ENCODE data around the gene ZNF568. TPM values are rescaled to one million over a fixed set of nuclear protein-coding genes. Genes with fewer than 3 reads are reported as not detected.

ZNF568 gene
- total RNA-seq, 1 experiment from 2014 or later: not detected

- Histone ChIP-seq H3K9me3 (peaks cover 39% of the 10 kb centered on the region), H3K4me1 (no peaks in the 10 kb centered on the region), H3K27me3 (replicated peaks; ENCODE audit: control insufficient read depth, insufficient read depth, low read length) (no peaks in the 10 kb centered on the region), H3K36me3 (ENCODE audit: control insufficient read depth, insufficient read depth, low read length) (no peaks in the 10 kb centered on the region), H3K4me3 (ENCODE audit: low read depth, low read length) (no peak overlapping the region)
- BruUV-seq (replicated peaks): no TSS peak
- no peak overlapping the region for H3K27ac Mint-ChIP-seq (ENCODE audit: unreplicated experiment)
- no peak overlapping the region for H3K4me3 Mint-ChIP-seq (ENCODE audit: unreplicated experiment)
- H3K9me3 Mint-ChIP-seq (ENCODE audit: unreplicated experiment): peaks cover 46% of the 10 kb centered on the region
- no peaks in the 10 kb centered on the region for H3K27me3 Mint-ChIP-seq (ENCODE audit: insufficient read depth, unreplicated experiment)
- ChIA-PET CTCF (no interaction called here), POLR2A (no interaction called here)
- H3K4me1 Mint-ChIP-seq (ENCODE audit: low read depth, unreplicated experiment): no peaks in the 10 kb centered on the region
- no peak for DNase-seq
- intact Hi-C loops (cut with micrococcal nuclease; ENCODE audit: unreplicated experiment): no loop called here
- no peak for TF ChIP-seq CTCF (IDR thresholded peaks at IDR 0.05; ENCODE audit: insufficient read depth in 1 of 2, low read depth in 1 of 2, low read length in 1 of 2, severe bottlenecking in 1 of 2, unreplicated experiment in 1 of 2)
- no peaks in the 10 kb centered on the region for H3K36me3 Mint-ChIP-seq (ENCODE audit: insufficient read depth, unreplicated experiment)
Observed at GRCh38 chr19:36999313-36999712, 83.2 kb downstream of the ZNF568 start.

GRCh38 chr19:37007587-37008220, 91.6 kb downstream of the ZNF568 start:
- no peaks in the 10 kb centered on the region for H3K36me3 ChIP-seq (ENCODE audit: control insufficient read depth, insufficient read depth, low read length)

GRCh38 chr19:37009871-37010270, 93.7 kb downstream of the ZNF568 start:
- intact Hi-C loops (cut with micrococcal nuclease; ENCODE audit: unreplicated experiment): no loop called here
- Histone ChIP-seq H3K36me3 (ENCODE audit: control insufficient read depth, insufficient read depth, low read length) (no peaks in the 10 kb centered on the region), H3K27me3 (replicated peaks; ENCODE audit: control insufficient read depth, insufficient read depth, low read length) (no peaks in the 10 kb centered on the region), H3K4me1 (no peaks in the 10 kb centered on the region), H3K4me3 (ENCODE audit: low read depth, low read length) (no peak overlapping the region), H3K9me3 (peaks cover 31% of the 10 kb centered on the region)
- no peaks in the 10 kb centered on the region for H3K4me1 Mint-ChIP-seq (ENCODE audit: low read depth, unreplicated experiment)
- POLR2A ChIA-PET: no interaction called here
- DNase-seq: no peak
- CTCF ChIA-PET: no interaction called here
- no peak overlapping the region for H3K4me3 Mint-ChIP-seq (ENCODE audit: unreplicated experiment)
- H3K36me3 Mint-ChIP-seq (ENCODE audit: insufficient read depth, unreplicated experiment): no peaks in the 10 kb centered on the region
- no peak for TF ChIP-seq CTCF (IDR thresholded peaks at IDR 0.05; ENCODE audit: insufficient read depth in 1 of 2, low read depth in 1 of 2, low read length in 1 of 2, severe bottlenecking in 1 of 2, unreplicated experiment in 1 of 2)
- H3K27ac Mint-ChIP-seq (ENCODE audit: unreplicated experiment): no peak overlapping the region
- no peaks in the 10 kb centered on the region for H3K27me3 Mint-ChIP-seq (ENCODE audit: insufficient read depth, unreplicated experiment)
- no TSS peak for BruUV-seq (replicated peaks)
- H3K9me3 Mint-ChIP-seq (ENCODE audit: unreplicated experiment): peaks cover 34% of the 10 kb centered on the region

More at GRCh38 chr19:37007587-37008220, 91.6 kb downstream of the ZNF568 start:
- no peak for DNase-seq
- H3K4me1 ChIP-seq: no peaks in the 10 kb centered on the region
- no peak for TF ChIP-seq CTCF (IDR thresholded peaks at IDR 0.05; ENCODE audit: insufficient read depth in 1 of 2, low read depth in 1 of 2, low read length in 1 of 2, severe bottlenecking in 1 of 2, unreplicated experiment in 1 of 2)
- H3K4me1 Mint-ChIP-seq (ENCODE audit: low read depth, unreplicated experiment): no peaks in the 10 kb centered on the region
- BruUV-seq (replicated peaks): no TSS peak
- H3K9me3 Mint-ChIP-seq (ENCODE audit: unreplicated experiment): peaks cover 29% of the 10 kb centered on the region
- no peaks in the 10 kb centered on the region for H3K27me3 ChIP-seq (replicated peaks; ENCODE audit: control insufficient read depth, insufficient read depth, low read length)
- H3K4me3 Mint-ChIP-seq (ENCODE audit: unreplicated experiment): no peak overlapping the region
- ChIA-PET POLR2A (no interaction called here), CTCF (no interaction called here)
- no peak overlapping the region for H3K27ac Mint-ChIP-seq (ENCODE audit: unreplicated experiment)
- intact Hi-C loops (cut with micrococcal nuclease; ENCODE audit: unreplicated experiment): no loop called here
- no peak overlapping the region for H3K4me3 ChIP-seq (ENCODE audit: low read depth, low read length)
- H3K27me3 Mint-ChIP-seq (ENCODE audit: insufficient read depth, unreplicated experiment): no peaks in the 10 kb centered on the region
- H3K36me3 Mint-ChIP-seq (ENCODE audit: insufficient read depth, unreplicated experiment): no peaks in the 10 kb centered on the region
- peaks cover 21% of the 10 kb centered on the region for H3K9me3 ChIP-seq

Data from Caco-2 (cell line).